ENCODE data around the gene SSTR3. TPM values are rescaled to one million over a fixed set of nuclear protein-coding genes. Genes with fewer than 3 reads are reported as not detected.

Gene SSTR3
- total RNA-seq, 1 experiment from 2014 or later: not detected

GRCh38 chr22:37228106-37229011, 16.1 kb upstream of the SSTR3 start:
- Histone ChIP-seq H3K4me3 (no peak overlapping the region), H3K9me3 (replicated peaks) (no peaks in the 10 kb centered on the region), H3K27me3 (replicated peaks) (no peaks in the 10 kb centered on the region), H3K27ac (peak overlapping the region; percentile 60), H3K36me3 (0 out of 2 replicates have a peak, but pooled peaks cover 3% of the 10 kb centered on the region), H3K4me1 (replicated peaks) (peaks cover 28% of the 10 kb centered on the region)
- DNase-seq (ENCODE audit: low read depth in 1 of 2, low spot score in 2 of 2): peak in 1 of 2 experiments; percentile 11

- no peak for DNase-seq (ENCODE audit: low read depth in 1 of 2, low spot score in 2 of 2)
- Histone ChIP-seq H3K9me3 (replicated peaks) (no peaks in the 10 kb centered on the region), H3K36me3 (0 out of 2 replicates have a peak, but pooled peaks cover 3% of the 10 kb centered on the region), H3K27ac (no peak overlapping the region), H3K4me3 (no peak overlapping the region), H3K4me1 (replicated peaks) (peaks cover 28% of the 10 kb centered on the region), H3K27me3 (replicated peaks) (no peaks in the 10 kb centered on the region)
Observed at GRCh38 chr22:37226514-37226913, 14.2 kb upstream of the SSTR3 start.

GRCh38 chr22:37226087-37226486, 13.8 kb upstream of the SSTR3 start:
- DNase-seq (ENCODE audit: low read depth in 1 of 2, low spot score in 2 of 2): no peak
- Histone ChIP-seq H3K4me1 (replicated peaks) (peaks cover 28% of the 10 kb centered on the region), H3K4me3 (no peak overlapping the region), H3K27ac (no peak overlapping the region), H3K9me3 (replicated peaks) (no peaks in the 10 kb centered on the region), H3K36me3 (0 out of 2 replicates have a peak, but pooled peaks cover 3% of the 10 kb centered on the region), H3K27me3 (replicated peaks) (no peaks in the 10 kb centered on the region)

- Histone ChIP-seq H3K27ac (no peak overlapping the region), H3K36me3 (0 out of 2 replicates have a peak, but pooled peaks cover 3% of the 10 kb centered on the region), H3K4me1 (replicated peaks) (peaks cover 26% of the 10 kb centered on the region), H3K9me3 (replicated peaks) (no peaks in the 10 kb centered on the region), H3K27me3 (replicated peaks) (0 out of 2 replicates have a peak, but pooled peaks cover under 1% of the 10 kb centered on the region), H3K4me3 (no peak overlapping the region)
- no peak for DNase-seq (ENCODE audit: low read depth in 1 of 2, low spot score in 2 of 2)
Observed at GRCh38 chr22:37225481-37225880, 13.2 kb upstream of the SSTR3 start.

- peaks cover 21% of the 10 kb centered on the region for H3K4me1 ChIP-seq (replicated peaks)
- no peaks in the 10 kb centered on the region for H3K9me3 ChIP-seq (replicated peaks)
- H3K27ac ChIP-seq: no peak overlapping the region
- no peak overlapping the region for H3K4me3 ChIP-seq
- no peak for DNase-seq (ENCODE audit: low read depth in 1 of 2, low spot score in 2 of 2)
- H3K36me3 ChIP-seq: 0 out of 2 replicates have a peak, but pooled peaks cover 3% of the 10 kb centered on the region
- 0 out of 2 replicates have a peak, but pooled peaks cover 2% of the 10 kb centered on the region for H3K27me3 ChIP-seq (replicated peaks)
Observed at GRCh38 chr22:37224757-37225420, 12.6 kb upstream of the SSTR3 start.

GRCh38 chr22:37223965-37224551, 11.8 kb upstream of the SSTR3 start:
- H3K27ac ChIP-seq: no peak overlapping the region
- DNase-seq (ENCODE audit: low read depth in 1 of 2, low spot score in 2 of 2): no peak
- no peaks in the 10 kb centered on the region for H3K9me3 ChIP-seq (replicated peaks)
- peaks cover 13% of the 10 kb centered on the region for H3K4me1 ChIP-seq (replicated peaks)
- H3K27me3 ChIP-seq (replicated peaks): peaks cover 10% of the 10 kb centered on the region; the same call in 1 of the 2 replicates
- H3K36me3 ChIP-seq: 0 out of 2 replicates have a peak, but pooled peaks cover 3% of the 10 kb centered on the region
- no peak overlapping the region for H3K4me3 ChIP-seq

GRCh38 chr22:37222440-37222971, 10.2 kb upstream of the SSTR3 start:
- H3K9me3 ChIP-seq (replicated peaks): no peaks in the 10 kb centered on the region
- peaks cover 12% of the 10 kb centered on the region for H3K27me3 ChIP-seq (replicated peaks)
- no peaks in the 10 kb centered on the region for H3K4me1 ChIP-seq (replicated peaks)
- H3K27ac ChIP-seq: no peak overlapping the region
- no peak overlapping the region for H3K4me3 ChIP-seq
- no peak for DNase-seq (ENCODE audit: low read depth in 1 of 2, low spot score in 2 of 2)
- H3K36me3 ChIP-seq: no peaks in the 10 kb centered on the region

- DNase-seq (ENCODE audit: low read depth in 1 of 2, low spot score in 2 of 2): no peak
- H3K4me1 ChIP-seq (replicated peaks): no peaks in the 10 kb centered on the region
- no peaks in the 10 kb centered on the region for H3K36me3 ChIP-seq
- H3K27me3 ChIP-seq (replicated peaks): peaks cover 14% of the 10 kb centered on the region
- H3K9me3 ChIP-seq (replicated peaks): no peaks in the 10 kb centered on the region
- no peak overlapping the region for H3K27ac ChIP-seq
- no peak overlapping the region for H3K4me3 ChIP-seq
Observed at GRCh38 chr22:37221424-37222333, 9.4 kb upstream of the SSTR3 start.

GRCh38 chr22:37220543-37220981, 8.3 kb upstream of the SSTR3 start:
- H3K36me3 ChIP-seq: no peaks in the 10 kb centered on the region
- no peak overlapping the region for H3K27ac ChIP-seq
- H3K27me3 ChIP-seq (replicated peaks): peaks cover 17% of the 10 kb centered on the region
- no peaks in the 10 kb centered on the region for H3K9me3 ChIP-seq (replicated peaks)
- no peak for DNase-seq (ENCODE audit: low read depth in 1 of 2, low spot score in 2 of 2)
- H3K4me1 ChIP-seq (replicated peaks): no peaks in the 10 kb centered on the region
- no peak overlapping the region for H3K4me3 ChIP-seq

GRCh38 chr22:37219533-37219932, 7.3 kb upstream of the SSTR3 start:
- no peak overlapping the region for H3K27ac ChIP-seq
- H3K4me3 ChIP-seq: no peak overlapping the region
- no peaks in the 10 kb centered on the region for H3K36me3 ChIP-seq
- DNase-seq (ENCODE audit: low read depth in 1 of 2, low spot score in 2 of 2): no peak
- peaks cover 21% of the 10 kb centered on the region for H3K27me3 ChIP-seq (replicated peaks)
- H3K9me3 ChIP-seq (replicated peaks): no peaks in the 10 kb centered on the region
- H3K4me1 ChIP-seq (replicated peaks): no peaks in the 10 kb centered on the region

GRCh38 chr22:37218771-37219411, 6.6 kb upstream of the SSTR3 start:
- Histone ChIP-seq H3K9me3 (replicated peaks) (no peaks in the 10 kb centered on the region), H3K27ac (no peak overlapping the region), H3K36me3 (no peaks in the 10 kb centered on the region), H3K4me3 (no peak overlapping the region), H3K27me3 (replicated peaks) (peaks cover 21% of the 10 kb centered on the region), H3K4me1 (replicated peaks) (no peaks in the 10 kb centered on the region)
- DNase-seq (ENCODE audit: low read depth in 1 of 2, low spot score in 2 of 2): no peak

- Histone ChIP-seq H3K27ac (no peak overlapping the region), H3K4me3 (no peak overlapping the region), H3K9me3 (replicated peaks) (no peaks in the 10 kb centered on the region), H3K27me3 (replicated peaks) (peaks cover 21% of the 10 kb centered on the region), H3K36me3 (no peaks in the 10 kb centered on the region), H3K4me1 (replicated peaks) (no peaks in the 10 kb centered on the region)
- DNase-seq (ENCODE audit: low read depth in 1 of 2, low spot score in 2 of 2): no peak
Observed at GRCh38 chr22:37218399-37218770, 6.1 kb upstream of the SSTR3 start.
